Ovary (tissue), 9 donors: ENCODE measurements around the gene GPR75. TPM values are rescaled to one million over a fixed set of nuclear protein-coding genes. Genes with fewer than 3 reads are reported as not detected.

Experiments
- DNase-seq, 5 donors: peaks; one replicate each; pipeline ENCODE4 v3.0.0-alpha.2; 2019 to 2020
- H3K27ac ChIP-seq, 2 donors: fragments of 200-600 bp; one replicate each; pipeline versions ENCODE4 v1.5.1 to v1.8.0; 2019 to 2022
- H3K27me3 ChIP-seq: fragments of 200-600 bp; one replicate; pipeline ENCODE4 v1.8.0; 2022
- H3K36me3 ChIP-seq: fragments of 200-600 bp; sonication (generic); one replicate; pipeline ENCODE4 v1.5.1; 2019
- H3K4me1 ChIP-seq: one replicate; pipeline ENCODE4 v1.8.1; 2013; ENCODE audit warnings: mild to moderate bottlenecking, moderate library complexity; ENCODE audit not compliant: insufficient read depth
- H3K4me3 ChIP-seq: fragments of 200-600 bp; sonication (generic); one replicate; pipeline ENCODE4 v1.5.1; 2017
- H3K9me3 ChIP-seq, 2 donors: fragments of 200-600 bp in 1 of 2; sonication (generic) in 1 of 2; one replicate each; pipeline versions ENCODE4 v1.5.1 to v1.8.1; 2013 to 2019; ENCODE audit warnings: mild to moderate bottlenecking in 1 of 2, moderate library complexity in 1 of 2
- CTCF ChIP-seq, 3 donors: fragments of 450-650 bp in 2 of 3; fragments of 200-600 bp in 1 of 3; IDR thresholded peaks; one replicate each; pipeline versions ENCODE4 v1.5.1 to v1.8.0; 2016 to 2022; ENCODE audit warnings: antibody characterized with exemption in 3 of 3, mild to moderate bottlenecking in 1 of 3
- EP300 ChIP-seq: sonication (generic); formaldehyde crosslinking; IDR thresholded peaks from one replicate; pipeline ENCODE4 v1.6.1; 2017; ENCODE audit warnings: antibody characterized with exemption
- POLR2A ChIP-seq: fragments of 450-650 bp; IDR thresholded peaks from one replicate; pipeline ENCODE4 v1.6.1; 2017; ENCODE audit warnings: antibody characterized with exemption, mild to moderate bottlenecking, moderate library complexity
- WGBS, 3 donors: extraction: QIAGEN DNeasy Blood & Tissue Kit in 1 of 3; methylation state at CpG; one replicate each; pipeline versions ENCODE4 v1.1.5 to v1.1.7; 2013 to 2017; 5-methylcytosine and 5-hydroxymethylcytosine counted together
- intact Hi-C, 4 donors: fragments of 100-400 bp; cut with DNase I; formaldehyde crosslinking; loops; one replicate each; pipeline versions ENCODE4 v1.11.0 to v1.15.1; 2022 to 2023
- polyA plus RNA-seq, 2 donors: library from polyadenylated mRNA; stranded (reverse); fragments of 200-250 nt in 1 of 2; fragments of 350-450 nt in 1 of 2; fragmentation: Illumina TruSeq in 1 of 2; extraction: RNeasy Lipid Tissue Mini Kit (QIAGEN cat#74804) in 1 of 2; gene quantifications; one replicate each; pipeline ENCODE4 v1.2.3, GENCODE V29; 2013 to 2014
- total RNA-seq, 7 donors: library from RNA; depleted of rRNA in 2 of 7; stranded (reverse); fragments of >200 nt in 2 of 7; fragmentation: NEBNext Ultra II Directional in 3 of 7; extraction: Animal tissue kit (Norgen Biotek cat#: 25700) in 3 of 7; gene quantifications; one replicate each; pipeline versions ENCODE4 v1.1.0 to v1.2.4, GENCODE V29; 2016 to 2023
- donor health status: DM: no; HTN: no; CAD: no; lungs with moderate emphysema.
- donor health status: DM: no; HTN: no; CAD: no.
- donor health status: Bipolar disorder and iron deficiency.
- donor health status: DM: yes; HTN: yes; CAD: no.
- donor health status: DM: no; HTN: no; CAD: no.
- donor health status: DM: yes; HTN: yes; CAD: no.

Gene GPR75
- total and polyA plus RNA-seq, 9 donors: 1.1 to 4.9 (median 2.8) TPM

GRCh38 chr2:53881986-53882385, 22.2 kb upstream of the GPR75 start:
- DNase-seq: no peak
- no peaks in the 10 kb centered on the region for H3K9me3 ChIP-seq
- H3K27ac ChIP-seq: no peak overlapping the region
- no peaks in the 10 kb centered on the region for H3K4me1 ChIP-seq
- no peak overlapping the region for H3K4me3 ChIP-seq
- no peaks in the 10 kb centered on the region for H3K27me3 ChIP-seq
- intact Hi-C loops: no loop called here
- TF ChIP-seq EP300 (no peak), CTCF (IDR thresholded peaks at IDR 0.05) (no peak), POLR2A (no peak)
- no peaks in the 10 kb centered on the region for H3K36me3 ChIP-seq

GRCh38 chr2:53881360-53881759, 21.6 kb upstream of the GPR75 start:
- H3K9me3 ChIP-seq: no peaks in the 10 kb centered on the region
- H3K36me3 ChIP-seq: no peaks in the 10 kb centered on the region
- DNase-seq: no peak
- WGBS, 3 donors: 74 to 98% (median 96%) methylated on average over 2 of the region's 2 CpGs
- no peaks in the 10 kb centered on the region for H3K27me3 ChIP-seq
- no peak overlapping the region for H3K27ac ChIP-seq
- intact Hi-C loops: no loop called here
- no peaks in the 10 kb centered on the region for H3K4me1 ChIP-seq
- H3K4me3 ChIP-seq: no peak overlapping the region
- no peak for TF ChIP-seq EP300
- no peak for TF ChIP-seq CTCF (IDR thresholded peaks at IDR 0.05)
- TF ChIP-seq POLR2A: no peak

- WGBS, 3 donors: 63 to 76% (median 65%) methylated on average over 3 of the region's 3 CpGs
- Histone ChIP-seq H3K27ac (no peak overlapping the region), H3K36me3 (no peaks in the 10 kb centered on the region), H3K4me3 (no peak overlapping the region), H3K27me3 (no peaks in the 10 kb centered on the region), H3K9me3 (no peaks in the 10 kb centered on the region), H3K4me1 (no peaks in the 10 kb centered on the region)
- intact Hi-C loops: no loop called here
- no peak for DNase-seq
- TF ChIP-seq CTCF (IDR thresholded peaks at IDR 0.05) (no peak), POLR2A (no peak), EP300 (no peak)
These were observed 21.0 kb upstream of the GPR75 start for GRCh38 chr2:53880756-53881155.

- Histone ChIP-seq H3K27me3 (no peaks in the 10 kb centered on the region), H3K27ac (no peak overlapping the region), H3K4me3 (no peak overlapping the region), H3K36me3 (no peaks in the 10 kb centered on the region), H3K9me3 (no peaks in the 10 kb centered on the region), H3K4me1 (no peaks in the 10 kb centered on the region)
- no peak for TF ChIP-seq EP300
- no peak for TF ChIP-seq CTCF (IDR thresholded peaks at IDR 0.05)
- TF ChIP-seq POLR2A: no peak
- intact Hi-C loops: no loop called here
- 72 to 86% (median 74%) methylated on average over 2 of the region's 2 CpGs for WGBS, 3 donors
- no peak for DNase-seq
These were observed 17.8 kb upstream of the GPR75 start for GRCh38 chr2:53877556-53877955.

- Histone ChIP-seq H3K4me3 (no peak overlapping the region), H3K4me1 (no peaks in the 10 kb centered on the region), H3K27me3 (no peaks in the 10 kb centered on the region), H3K9me3 (no peaks in the 10 kb centered on the region), H3K36me3 (no peaks in the 10 kb centered on the region), H3K27ac (no peak overlapping the region)
- intact Hi-C loops: no loop called here
- TF ChIP-seq CTCF (IDR thresholded peaks at IDR 0.05): no peak
- no peak for TF ChIP-seq EP300
- TF ChIP-seq POLR2A: no peak
- DNase-seq: no peak
- 0 to 32% (median 26%) methylated on average over 1 of the region's 1 CpG for WGBS, 3 donors
These were observed 17.3 kb upstream of the GPR75 start for GRCh38 chr2:53877112-53877511.
